Inferior parietal cortex (tissue), 1 donor: ENCODE results near the gene RAB7B.
"Not testable (repeated sequence)": the region's sequence is repeated elsewhere in the genome, so short reads cannot be mapped to it uniquely, and the experiment has no call there.

Experiments used
- DNase-seq: peaks from one replicate; pipeline ENCODE4 v3.0.0-alpha.2; 2016; ENCODE audit errors: extremely low spot score

The RAB7B gene

GRCh38 chr1:205996641-205997040, 6.6 kb downstream of the RAB7B start:
- DNase-seq = not testable (repeated sequence)

- peak; percentile 81 for DNase-seq
Observed at GRCh38 chr1:205994346-205994745, 8.8 kb downstream of the RAB7B start.

- DNase-seq = no peak
Observed at GRCh38 chr1:205993068-205993467, 10.1 kb downstream of the RAB7B start.

DNA sequence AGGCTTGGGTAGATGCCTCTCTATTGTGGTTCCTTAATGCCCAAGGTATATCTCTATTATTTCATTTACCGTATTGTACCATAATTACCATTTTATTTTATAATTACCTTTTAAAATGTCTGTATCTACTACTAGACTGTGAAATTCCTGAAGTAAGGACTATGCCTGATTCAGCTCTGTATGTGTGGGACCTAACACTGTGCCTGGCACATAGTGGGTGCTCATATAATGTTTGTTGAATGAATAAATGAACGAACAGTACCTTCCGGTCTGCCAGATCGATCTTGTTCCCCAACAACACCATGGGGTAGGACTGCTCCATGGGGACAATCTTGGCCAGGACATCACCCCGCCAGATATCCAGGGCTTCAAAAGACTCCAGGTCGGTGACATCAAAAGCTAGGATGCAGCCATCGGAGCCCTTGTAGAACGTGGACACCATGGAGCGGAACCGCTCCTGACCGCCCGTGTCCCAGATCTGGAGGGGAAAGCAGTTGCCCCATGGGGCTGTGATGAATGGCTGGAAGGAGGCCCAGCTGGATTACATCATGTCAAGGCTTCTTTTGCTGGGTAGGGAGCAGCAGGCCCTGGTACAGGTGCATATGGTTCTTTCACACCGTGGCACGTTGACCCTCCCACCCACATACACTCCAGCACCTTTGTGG, 10.8 kb downstream of the RAB7B start:
- DNase-seq = no peak

DNA sequence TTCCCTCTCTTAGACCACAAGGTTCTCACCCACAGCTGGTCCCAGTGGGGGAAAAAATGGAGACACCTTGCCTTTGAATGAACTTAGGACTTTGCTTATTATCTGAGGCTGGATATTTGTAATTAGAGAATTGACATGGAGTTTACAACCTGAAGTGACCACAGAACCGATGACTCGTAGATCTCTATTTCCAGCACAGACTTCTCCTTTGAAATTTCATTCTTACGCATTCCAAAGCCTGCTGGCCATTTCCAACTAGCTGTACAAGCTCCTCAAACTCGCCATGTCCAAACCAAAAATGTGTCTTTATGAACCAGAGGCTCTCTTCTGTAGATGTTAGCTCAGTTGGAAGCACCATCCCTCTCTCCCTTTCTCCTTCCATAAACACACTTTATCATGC, 12.0 kb downstream of the RAB7B start:
- no peak for DNase-seq

GRCh38 chr1:205990226-205990625, 13.0 kb downstream of the RAB7B start:
- DNase-seq = no peak

DNA sequence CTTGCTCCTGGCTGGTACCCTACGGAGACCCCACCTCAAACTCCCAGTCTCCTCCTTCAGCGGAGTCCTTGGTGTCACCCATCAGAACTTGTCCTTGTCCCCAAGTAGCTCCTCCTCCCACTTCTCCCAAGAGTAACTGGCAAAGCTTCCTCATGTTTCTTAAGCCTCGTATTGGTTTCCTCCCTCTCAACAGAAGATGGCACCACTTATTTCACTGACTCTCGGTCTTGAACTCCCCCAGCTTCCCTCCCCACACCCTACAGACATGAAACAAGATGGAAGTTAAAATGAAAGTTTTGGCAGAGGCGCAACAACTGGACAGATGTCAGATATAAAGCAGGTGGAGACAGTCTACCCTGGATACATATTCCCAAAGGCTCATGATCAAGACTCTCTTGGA, 13.4 kb downstream of the RAB7B start:
- no peak for DNase-seq

DNA sequence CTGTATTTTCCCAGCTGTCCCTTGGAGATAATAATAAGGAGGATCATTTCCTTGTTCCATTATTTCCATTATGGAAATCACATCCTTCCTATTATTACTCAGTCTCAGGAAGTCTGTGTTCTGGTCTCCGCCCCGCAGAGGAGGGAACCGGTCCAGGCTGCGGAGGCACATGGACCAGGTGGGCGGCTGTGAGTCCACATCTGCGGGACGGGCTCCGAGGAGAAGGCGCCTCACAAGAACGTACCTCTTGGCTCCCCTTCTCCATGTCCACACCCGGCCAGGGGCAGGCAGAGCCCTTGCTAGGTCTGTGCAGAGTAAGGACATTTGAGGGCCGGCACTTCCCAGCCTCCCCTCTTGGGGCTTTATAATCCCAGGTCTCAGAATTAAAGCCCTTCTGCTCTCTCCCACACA, 14.6 kb downstream of the RAB7B start:
- DNase-seq = no peak

DNA sequence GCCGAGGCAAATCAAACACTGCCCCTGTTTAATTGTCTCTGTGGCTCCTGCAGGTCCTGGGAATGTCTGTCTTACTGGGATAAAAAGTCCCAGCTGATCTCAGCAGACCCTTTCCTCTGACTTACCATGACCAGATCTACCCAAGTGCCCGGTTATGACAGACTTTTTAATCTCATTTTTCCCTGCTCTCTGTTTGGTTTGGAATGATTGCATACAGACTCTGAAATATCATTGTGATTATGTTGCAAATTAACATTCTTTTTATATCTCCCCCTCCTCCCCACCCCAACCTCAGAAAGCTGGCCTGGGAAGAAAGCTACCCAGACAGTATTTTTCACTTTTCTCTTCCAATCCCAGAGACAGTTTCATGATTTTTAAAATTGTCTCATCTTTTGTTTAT, 16.3 kb downstream of the RAB7B start:
- DNase-seq = no peak

DNA sequence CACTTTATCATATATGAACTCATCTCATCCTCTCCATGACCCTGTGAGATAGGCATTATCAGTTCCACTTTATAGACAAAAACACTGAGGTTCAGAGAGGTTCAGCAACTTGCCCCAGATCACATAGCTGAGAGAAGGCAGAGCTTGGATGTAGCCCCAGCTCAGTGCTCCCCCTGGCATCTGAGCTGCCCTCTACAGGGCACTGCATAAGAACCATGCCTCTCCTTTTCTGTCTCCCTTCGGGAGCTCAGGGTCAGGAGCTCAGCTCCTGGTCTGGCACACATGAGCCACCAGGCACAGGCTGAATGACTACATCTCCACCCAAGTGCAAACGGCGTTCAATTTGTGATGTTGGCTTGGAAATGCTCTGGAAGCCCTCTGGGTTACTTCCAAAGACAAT, 16.9 kb downstream of the RAB7B start:
- DNase-seq = no peak

DNA sequence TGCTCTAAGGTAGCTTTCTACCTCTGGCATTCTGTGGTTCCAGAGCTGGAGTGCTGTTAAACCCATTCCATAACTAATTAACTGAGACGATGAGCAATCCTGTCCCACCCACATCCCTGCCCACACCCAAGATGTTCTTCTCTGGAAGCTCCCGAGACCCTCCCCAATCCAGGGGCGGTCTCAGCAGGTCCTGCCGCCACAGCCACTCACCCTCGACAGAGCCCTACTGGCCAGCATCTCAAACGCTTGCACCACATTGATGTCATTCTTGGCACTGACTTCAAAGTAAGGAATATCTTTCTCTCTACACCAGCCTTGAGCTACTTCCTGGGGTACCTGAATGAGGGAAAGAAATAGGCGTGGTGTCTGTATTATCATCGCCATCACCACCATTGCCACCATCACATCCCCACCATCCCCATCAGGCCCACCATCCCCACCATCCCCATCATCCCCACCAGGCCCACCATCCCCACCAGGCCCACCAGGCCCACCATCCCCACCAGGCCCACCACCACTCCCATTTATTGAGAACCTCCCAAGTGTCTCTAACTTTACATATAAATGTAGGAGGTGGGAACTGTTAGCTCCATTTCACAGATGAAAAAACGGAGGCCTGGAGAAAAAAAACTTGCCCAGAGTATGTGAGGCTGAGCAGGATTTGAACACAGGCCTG, 17.7 kb downstream of the RAB7B start:
- no peak for DNase-seq

- peak; percentile 78 for DNase-seq
Observed at GRCh38 chr1:205983925-205984725, 19.1 kb downstream of the RAB7B start.

- DNase-seq = no peak
Observed at GRCh38 chr1:205981257-205981656, 21.9 kb downstream of the RAB7B start.

GRCh38 chr1:205980237-205980870, 22.8 kb downstream of the RAB7B start:
- DNase-seq = no peak

- no peak for DNase-seq
Observed at GRCh38 chr1:205979301-205979700, 23.9 kb downstream of the RAB7B start.

GRCh38 chr1:205978676-205979075, 24.5 kb downstream of the RAB7B start:
- no peak for DNase-seq

GRCh38 chr1:205977402-205978014, 25.7 kb downstream of the RAB7B start:
- DNase-seq = peak; percentile 92

GRCh38 chr1:205976708-205977401, 26.3 kb downstream of the RAB7B start:
- no peak for DNase-seq

DNA sequence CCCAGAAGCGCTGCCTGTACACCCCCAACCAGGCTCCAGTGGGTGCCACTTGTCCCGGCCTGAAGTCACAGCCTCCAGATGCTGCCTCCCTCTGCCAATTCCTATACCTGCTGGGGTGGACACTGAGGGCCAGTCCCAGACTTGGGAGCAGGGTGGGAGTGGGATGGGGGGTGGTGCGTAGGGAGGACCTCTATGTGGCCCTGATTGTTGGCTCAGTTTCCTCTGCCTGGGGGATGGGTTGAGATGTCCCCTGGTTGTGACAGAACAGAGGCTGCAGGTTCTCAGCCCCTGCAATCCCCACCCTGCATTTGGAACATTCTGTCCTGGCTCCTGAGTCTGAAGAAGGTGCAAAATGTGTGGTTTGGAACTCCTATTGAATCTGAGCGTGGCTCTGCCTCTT, 27.2 kb downstream of the RAB7B start:
- no peak for DNase-seq

GRCh38 chr1:205975387-205975998, 27.7 kb downstream of the RAB7B start:
- no peak for DNase-seq

DNA sequence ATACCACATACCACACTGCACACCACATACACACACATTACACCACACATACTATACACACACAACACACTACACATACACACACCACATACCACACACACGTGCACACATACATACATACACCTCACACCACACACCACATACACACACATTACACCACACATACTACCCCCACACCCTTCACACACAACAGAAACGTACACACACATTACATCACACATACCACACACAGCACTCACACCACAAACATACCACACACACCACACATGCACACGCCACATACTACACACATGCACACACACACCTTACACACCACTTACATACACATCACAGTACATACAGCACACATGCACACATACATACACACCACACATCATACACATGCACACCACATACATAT, 28.5 kb downstream of the RAB7B start:
- DNase-seq = no peak
